ENCODE measurements around the gene CLDN1.
A peak's percentile ranks its signal among the peaks of the same experiment; 100 is the strongest.
"Not testable (repeated sequence)": the region's sequence is repeated elsewhere in the genome, so short reads cannot be mapped to it uniquely, and the experiment has no call there.

The CLDN1 gene

DNA sequence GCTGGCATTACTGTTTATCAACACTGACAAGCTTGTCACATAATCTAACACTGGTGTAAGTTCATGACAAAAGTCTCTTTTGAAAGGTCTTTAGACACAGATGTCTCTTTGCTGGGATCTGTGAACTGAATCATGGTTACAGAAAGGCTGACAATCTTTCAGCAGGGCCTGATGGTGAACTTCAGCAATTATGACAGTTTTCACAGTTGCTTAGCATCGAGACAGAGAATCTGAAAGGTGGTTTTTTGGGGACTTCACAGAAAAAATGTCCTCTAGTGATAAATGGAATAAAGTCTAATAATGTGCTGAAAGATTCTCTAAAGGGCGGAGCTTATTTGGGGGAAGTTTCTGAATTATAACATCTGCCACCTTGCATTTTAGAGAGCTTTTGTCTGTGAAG is 32.3 kb downstream of the CLDN1 start:
- no peak for DNase-seq

DNA sequence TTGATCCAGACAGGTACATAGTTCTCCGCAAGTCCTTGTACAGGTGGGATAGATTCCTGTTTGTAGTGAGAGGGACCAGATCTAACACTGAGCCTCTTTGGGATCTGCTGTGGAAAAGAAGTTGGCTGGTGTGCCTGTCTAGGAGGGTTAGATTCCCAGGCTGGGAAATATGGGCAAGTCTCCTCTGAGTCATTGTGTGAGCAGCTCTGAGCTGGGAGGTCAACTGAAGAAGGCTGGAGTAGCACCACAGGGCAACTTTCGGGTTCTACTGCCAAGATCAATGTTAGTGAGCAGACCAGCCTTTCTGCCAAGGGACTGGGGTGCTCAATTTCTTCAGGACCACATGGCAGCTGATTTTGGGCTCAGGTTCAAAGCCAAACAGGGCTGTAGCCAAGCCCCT is 33.4 kb downstream of the CLDN1 start:
- DNase-seq, result no peak

DNA sequence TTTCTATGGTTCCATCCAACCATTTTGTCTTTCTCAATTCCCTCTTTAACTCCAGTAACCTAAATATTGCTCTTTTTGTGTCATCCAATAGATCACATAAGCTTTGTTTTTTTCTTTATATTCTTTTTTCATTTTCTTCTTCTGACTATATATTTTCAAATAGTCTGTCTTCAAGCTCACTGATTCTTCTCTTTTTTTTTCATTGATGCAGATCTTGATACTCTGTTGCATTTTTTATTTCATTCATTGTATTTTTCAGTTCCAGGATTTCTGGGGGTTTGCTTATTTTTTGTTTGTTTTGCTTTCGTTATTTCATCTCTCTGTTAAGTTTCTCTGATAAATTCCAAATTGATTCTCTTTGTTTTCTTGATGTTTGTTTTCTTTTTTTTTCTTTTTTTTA is 36.2 kb downstream of the CLDN1 start:
- DNase-seq, result no peak

GRCh38 chr3:190281308-190282051 is 40.8 kb downstream of the CLDN1 start:
- DNase-seq, result no peak

GRCh38 chr3:190279690-190280089 is 42.6 kb downstream of the CLDN1 start:
- DNase-seq, result no peak

DNA sequence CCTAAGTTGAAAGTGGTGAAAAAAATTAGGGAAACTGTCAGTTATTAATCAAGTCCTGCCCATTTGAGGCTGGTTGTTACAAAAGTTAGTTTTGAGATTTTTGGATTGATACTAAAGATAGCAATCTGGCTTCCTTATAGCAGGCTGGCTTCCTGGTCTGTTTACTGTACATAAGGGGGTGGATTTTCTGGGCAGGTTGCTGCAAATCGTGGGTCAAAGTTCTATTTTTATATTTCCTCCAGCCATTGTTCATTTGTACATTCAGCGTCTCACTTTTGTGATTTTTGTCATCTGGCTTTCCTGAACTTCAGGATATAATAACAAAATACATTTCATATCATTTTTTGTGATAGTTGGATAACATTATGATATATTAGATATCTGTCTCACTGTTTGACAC is 49.5 kb downstream of the CLDN1 start:
- DNase-seq, result no peak

DNA sequence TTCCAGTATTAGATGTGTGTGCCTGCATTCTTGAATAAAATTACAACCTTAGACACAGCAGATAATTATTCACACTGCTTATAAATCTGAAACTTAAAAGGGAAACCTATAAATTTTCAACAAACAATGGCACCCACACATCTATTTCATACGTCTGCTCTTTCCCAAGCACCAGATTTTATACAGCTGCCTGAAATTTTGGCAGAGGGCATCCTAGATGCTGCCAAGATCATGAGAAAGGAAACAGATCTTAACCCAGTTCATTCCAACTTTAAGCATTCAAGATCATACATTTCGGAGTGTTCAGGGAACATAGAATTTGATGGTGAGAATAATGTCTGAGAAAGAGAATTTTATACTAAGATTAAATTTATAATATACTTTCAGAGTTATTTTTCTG is 53.1 kb downstream of the CLDN1 start:
- peak; percentile 13 for DNase-seq

DNA sequence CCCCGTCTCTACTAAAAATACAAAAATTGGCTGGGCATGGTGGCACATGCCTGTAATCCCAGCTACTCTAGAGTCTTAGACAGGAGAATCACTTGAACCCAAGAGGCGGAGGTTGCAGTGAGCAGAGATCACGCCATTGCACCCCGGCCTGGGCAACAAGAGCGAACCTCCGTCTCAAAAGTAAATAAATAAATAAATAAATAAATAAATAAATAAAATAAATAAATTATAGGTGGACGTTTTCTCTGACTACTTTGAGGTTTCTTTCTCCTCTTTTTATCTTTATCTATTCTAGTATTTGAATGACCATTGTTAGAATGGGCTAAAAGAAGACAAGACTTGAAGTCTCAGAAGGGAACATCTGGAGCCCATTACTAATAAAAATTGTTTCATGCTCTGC is 54.8 kb downstream of the CLDN1 start:
- DNase-seq, result not testable (repeated sequence)

DNA sequence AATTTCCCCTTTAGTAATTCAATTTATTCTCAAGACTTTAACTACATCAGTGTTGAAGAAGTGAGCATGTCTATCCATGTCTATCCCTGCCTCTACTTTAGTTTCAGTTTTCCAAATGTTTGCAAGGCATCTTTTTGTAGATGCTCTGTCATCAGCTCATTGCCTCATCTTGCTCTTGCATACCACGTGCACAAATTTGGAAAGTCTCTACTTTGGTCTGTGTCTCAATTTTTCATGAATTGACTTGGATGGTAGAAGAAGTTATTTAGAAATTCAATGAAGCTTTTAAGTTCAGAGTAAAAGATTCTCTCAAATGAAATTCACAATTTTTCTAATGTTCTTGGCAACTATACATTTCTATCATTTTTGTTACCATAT is 55.3 kb downstream of the CLDN1 start:
- DNase-seq, result no peak

DNA sequence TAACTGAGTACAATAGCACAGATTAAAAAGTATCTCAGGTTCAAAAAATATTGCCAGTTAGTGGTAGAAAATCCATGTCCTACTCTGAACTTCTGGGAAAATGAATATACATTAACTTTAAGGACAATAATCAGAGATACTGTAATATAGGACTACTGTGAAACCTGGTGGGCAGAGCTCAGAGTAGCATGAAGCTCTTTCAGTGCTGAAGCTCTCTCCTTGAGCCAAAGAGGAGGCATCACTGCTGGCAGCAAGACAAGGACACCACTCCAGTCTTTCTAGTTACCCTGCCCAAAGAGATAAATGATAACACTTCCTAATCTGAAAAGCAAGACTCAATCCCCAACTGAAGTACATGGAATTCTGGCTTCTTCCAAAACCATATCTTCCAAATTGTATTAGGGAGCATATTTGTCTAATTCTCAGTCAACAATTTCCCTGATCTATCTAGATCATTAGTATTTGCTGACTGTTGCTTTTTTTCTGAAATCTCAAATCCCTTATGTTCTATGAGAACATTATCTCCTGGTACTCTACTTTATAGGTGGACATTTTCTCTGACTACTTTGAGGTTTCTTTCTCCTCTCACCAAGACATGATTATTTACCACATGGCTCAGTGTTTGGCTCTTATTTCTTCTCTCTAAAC is 55.9 kb downstream of the CLDN1 start:
- DNase-seq, result no peak

DNA sequence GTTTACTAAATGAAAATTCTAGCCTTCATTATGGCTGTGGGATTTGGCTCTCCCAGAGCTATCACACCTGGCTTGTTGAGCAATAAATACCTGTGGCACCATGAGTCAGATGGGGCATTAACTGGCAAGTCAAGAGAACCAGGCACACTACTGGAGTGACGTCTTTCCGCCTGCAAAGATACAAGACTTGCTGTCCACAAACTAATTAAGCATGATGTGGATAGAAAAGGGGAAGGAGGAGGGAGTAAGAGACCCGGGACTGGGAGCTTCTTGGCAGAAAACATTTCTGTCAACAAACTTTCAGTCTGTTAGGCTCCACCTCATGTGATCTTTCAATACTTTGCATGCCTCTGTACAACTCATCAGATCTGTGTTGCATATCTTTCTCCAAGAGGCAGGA is 56.5 kb downstream of the CLDN1 start:
- no peak for DNase-seq

DNA sequence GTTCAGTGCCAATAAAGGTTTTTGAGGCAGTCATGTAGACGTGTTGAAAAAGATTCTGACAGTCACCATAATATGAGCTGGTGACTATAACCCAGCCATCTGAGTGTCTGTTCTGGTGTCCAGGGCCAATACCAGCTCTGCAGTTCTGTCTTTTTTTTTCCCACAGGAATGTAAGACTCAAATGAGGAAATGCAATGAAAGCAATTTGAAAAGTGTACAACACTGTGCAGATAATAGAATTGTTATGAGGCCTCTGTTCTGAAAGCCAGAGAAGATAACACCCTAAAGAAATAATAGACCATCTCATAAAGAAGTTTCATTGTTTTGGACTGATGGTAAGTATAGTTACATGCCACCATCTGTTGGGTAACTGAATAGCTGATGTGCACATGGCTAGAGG is 57.1 kb downstream of the CLDN1 start:
- DNase-seq, result no peak

DNA sequence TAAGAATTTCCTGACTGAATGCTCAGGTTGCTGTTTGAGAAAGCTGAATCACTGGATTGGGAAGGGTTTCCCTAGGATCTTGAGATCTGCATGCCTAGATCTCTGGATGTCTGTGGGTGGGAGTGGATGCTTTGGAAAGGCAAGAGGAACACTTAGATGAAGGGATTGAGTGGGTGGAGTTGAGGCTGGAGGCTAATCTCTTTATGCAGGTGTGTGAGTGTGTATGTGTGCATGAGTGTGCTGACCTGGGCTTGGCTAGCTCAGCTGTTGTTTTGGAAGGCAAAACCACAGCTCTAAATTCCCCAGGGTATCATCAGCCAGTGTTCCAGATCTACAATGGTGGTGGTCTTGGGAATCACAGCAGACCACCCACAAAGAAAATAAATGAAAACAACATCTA is 60.5 kb downstream of the CLDN1 start:
- no peak for DNase-seq

- no peak for DNase-seq
These were observed 61.2 kb downstream of the CLDN1 start for GRCh38 chr3:190261015-190261414.

GRCh38 chr3:190260301-190260700 is 61.9 kb downstream of the CLDN1 start:
- DNase-seq, result no peak

DNA sequence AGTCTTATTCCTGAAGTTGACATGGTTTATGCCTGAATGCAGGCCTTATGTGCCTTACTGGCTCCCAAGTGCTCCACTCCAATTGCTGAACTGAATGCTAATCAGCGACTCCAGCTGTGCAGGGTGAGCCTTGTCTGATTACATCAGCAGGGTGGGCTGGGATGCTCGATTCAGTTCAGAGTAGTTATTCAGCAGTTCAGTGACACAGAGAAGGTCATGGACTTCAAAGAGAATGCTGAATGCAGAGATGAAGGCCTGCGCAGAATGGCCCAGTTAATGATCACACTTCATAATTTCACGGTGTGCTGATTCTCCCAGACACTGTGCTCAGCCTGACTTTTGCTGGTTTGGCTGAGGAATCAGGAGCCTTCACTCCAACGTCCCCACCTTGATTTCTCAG is 63.6 kb downstream of the CLDN1 start:
- DNase-seq, result no peak

Measured in NCI-H1105 treated with DMSO at 0.1 percent for 48 hours (cell line).